Adipose tissue (tissue), 3 donors: ENCODE data around the gene SMIM21. TPM values are rescaled to one million over a fixed set of nuclear protein-coding genes. Genes with fewer than 3 reads are reported as not detected.

ENCODE experiments used
- H3K27ac ChIP-seq: one replicate; pipeline ENCODE4 v1.5.1; 2013; ENCODE audit warnings: low read depth, low read length
- WGBS, 3 donors: extraction: QIAGEN DNeasy Blood & Tissue Kit; methylation state at CpG; one replicate each; pipeline ENCODE4 v1.1.7; 2013; 5-methylcytosine and 5-hydroxymethylcytosine counted together
- polyA plus RNA-seq, 3 donors: library from polyadenylated mRNA; stranded (reverse); fragments of 200-250 nt; gene quantifications; one replicate each; pipeline ENCODE4 v1.2.3, GENCODE V29; 2013
- donor health status: healthy with polysubstance abuse.
- donor health status: Bipolar disorder and iron deficiency.
- donor health status: healthy.

The SMIM21 gene
- polyA plus RNA-seq, 3 donors, result not detected

DNA sequence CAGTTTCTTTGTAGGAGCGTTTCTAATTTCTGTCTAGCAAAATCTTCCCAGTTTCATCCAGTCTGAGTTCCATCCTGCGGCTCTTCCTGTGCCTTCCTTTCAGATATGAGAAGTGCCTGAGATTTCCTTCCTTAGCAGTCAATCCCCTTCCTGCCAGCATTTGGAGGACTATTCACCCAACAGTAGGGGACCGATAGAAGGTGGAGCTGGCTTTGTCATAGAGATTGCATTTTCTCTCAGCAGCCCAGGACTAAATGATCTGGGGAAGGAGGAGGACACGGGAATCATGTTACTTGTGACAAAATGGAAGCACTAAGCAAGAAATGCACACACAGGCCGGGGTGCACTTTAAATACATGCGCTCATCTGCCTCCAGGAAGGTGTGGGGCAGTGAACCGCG lies 5.6 kb upstream of the SMIM21 start:
- no peak overlapping the region for H3K27ac ChIP-seq
- WGBS, 3 donors, result 72 to 78% (median 76%) methylated on average over 8 of the region's 8 CpGs

DNA sequence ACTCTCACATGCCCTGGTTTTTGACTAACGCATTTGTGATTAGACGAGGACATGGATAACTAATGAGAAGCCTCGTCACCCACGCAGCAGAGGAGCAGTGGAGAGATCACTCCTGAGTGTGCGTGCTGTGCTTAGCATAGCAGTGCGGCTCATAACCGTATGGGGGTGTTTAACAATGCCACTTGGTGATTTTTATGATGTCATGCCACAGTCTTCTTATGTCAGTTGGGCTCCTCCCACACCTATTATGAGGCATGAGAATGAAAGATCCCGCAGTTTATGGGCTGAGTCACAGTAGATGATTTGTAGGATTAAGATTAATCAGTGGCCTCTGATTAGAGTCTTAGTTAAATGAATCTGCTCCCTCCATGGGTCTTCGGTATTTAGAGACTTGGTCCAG lies 2.5 kb upstream of the SMIM21 start:
- H3K27ac ChIP-seq, result no peak overlapping the region
- 89 to 94% (median 92%) methylated on average over 9 of the region's 9 CpGs for WGBS, 3 donors

DNA sequence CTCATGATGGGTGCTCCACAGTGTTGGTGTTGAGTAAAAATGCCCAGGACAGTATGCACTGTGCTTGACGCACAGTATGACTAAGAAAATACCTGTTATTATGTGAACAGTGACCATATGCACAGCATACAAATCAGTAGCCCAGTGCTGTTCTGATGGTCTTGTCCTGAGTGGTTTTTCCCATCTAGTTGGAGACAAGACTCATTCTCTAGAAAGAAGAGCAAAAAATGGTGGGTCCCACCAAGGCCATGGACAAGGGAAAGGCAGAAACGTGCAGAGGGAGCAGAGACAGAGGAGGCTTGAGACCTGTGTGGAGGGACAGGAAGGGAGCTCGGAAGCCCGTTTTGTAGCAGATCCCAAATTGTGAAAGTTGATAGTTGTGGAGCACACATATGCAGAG lies 987 bp upstream of the SMIM21 start:
- 86 to 93% (median 92%) methylated on average over 4 of the region's 4 CpGs for WGBS, 3 donors
- H3K27ac ChIP-seq, result no peak overlapping the region

DNA sequence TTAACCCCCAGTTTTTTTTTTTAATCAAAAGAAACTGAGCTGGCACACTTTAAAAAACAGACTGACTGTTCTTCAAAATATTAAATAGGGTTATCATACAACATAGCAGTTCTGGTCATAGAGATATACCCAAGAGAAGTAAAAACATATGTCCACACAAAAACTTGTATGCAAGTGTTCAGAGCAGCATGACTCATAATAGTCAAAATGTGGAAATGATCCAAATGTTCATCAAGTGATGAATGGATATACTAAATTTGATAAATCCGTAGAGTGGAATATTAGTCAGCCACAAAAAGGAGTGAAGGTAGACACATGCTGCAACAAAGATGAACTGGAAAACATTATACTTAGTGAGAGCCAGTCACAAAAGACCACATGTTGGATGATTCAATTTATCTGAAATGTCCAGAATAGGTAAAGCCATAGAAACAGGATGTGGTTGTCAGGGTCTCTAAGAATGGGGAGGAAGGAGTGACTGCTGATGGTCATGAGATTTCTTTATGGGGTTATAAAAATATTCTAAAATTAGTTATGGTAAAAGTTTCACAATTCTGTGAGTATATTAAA lies 5.1 kb downstream of the SMIM21 start:
- no peak overlapping the region for H3K27ac ChIP-seq
- 78 to 92% (median 84%) methylated on average over 1 of the region's 1 CpG for WGBS, 3 donors

DNA sequence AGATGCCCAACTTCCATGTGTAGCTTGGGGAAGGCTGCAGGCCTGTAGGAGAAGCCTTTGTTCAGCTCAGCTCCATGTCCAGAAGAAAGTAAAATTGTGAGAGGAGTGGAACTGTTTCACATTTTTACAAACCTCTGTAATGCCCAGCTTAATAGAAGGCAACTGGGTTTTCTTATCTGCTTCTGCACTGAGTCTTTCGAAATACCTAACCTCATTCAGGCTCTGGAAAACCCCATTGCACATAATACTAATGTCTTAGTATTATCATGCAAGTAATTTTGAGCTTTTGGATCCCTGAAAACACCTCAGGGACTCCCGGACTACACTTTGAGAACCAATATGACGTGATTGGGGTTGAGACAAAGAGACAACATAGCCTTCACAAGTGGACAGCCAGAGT lies 5.8 kb downstream of the SMIM21 start:
- 82 to 94% (median 88%) methylated on average over 3 of the region's 3 CpGs for WGBS, 3 donors
- H3K27ac ChIP-seq, result no peak overlapping the region

DNA sequence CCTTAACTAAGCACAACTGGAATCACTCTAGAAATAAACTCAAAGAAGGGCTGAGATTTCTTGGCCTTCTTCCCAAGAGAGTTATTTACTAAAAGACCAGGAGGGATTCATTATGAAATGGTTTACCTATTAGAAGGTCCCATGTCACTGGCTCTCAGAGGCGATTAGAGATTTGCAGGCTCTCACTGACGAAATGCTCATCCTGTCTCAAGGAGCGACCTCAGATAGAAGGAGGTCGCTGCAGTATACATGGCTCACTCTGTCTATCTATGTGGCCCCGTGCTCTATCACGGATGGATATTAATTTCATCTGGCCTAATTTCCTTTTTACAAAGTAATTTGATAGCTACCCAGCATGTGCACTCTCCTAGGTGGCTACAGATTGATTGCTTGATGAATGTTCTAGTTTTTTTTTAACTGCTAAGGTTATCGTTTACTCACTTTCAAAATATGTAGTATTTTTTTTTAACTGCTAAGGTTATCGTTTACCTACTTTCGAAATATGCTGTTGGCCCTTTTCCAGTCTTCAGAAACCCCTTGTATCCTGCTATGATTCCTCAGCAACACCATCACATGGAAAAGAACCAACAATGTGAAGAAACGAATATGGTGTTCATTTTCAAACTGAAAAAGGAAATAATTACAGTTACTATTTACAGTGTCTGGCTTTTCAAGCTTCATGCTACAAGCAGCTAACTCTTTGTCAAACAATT lies 9.1 kb downstream of the SMIM21 start:
- H3K27ac ChIP-seq, result no peak overlapping the region
- 49 to 79% (median 69%) methylated on average over 10 of the region's 10 CpGs for WGBS, 3 donors

DNA sequence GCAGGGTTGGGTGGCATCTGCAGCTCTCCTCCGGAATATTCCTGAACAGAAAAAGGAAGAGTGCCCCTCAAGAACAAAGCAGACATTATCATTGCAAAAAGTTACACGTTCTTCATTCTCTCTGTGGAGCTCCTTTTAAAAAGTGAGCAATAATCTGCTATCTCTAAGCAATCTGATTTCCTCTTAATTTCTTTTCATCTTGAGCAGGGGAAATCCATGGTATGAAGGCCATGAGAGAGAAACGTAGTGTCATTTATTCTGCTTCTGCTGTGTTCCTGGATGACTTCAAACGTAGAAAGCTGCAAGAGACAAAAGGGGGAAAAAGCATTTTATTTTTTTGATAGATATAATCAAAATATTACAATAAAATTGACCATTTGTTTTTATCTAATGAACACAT lies 16.9 kb downstream of the SMIM21 start:
- no peak overlapping the region for H3K27ac ChIP-seq
- 53 to 71% (median 70%) methylated on average over 4 of the region's 4 CpGs for WGBS, 3 donors

DNA sequence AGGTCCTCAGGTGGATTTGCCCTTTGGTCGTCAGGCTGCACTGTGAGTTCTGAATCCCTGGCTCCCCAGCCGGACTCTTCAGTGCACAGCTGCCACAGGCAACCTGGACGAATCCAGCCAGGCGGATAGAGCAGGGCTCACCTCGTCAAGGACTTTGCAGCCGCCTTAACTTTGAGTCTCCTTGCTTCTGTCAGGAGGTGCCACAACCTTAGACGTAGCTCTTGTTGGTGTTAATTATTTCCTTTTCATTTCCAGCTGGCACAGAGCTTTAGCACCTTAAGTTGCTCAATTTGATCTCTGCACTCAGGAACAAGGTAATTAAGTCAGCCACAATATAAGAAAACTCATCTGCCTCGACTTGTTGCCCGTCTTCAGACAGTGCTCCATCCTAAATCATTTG lies 17.7 kb downstream of the SMIM21 start:
- WGBS, 3 donors, result 74 to 89% (median 83%) methylated on average over 9 of the region's 9 CpGs

DNA sequence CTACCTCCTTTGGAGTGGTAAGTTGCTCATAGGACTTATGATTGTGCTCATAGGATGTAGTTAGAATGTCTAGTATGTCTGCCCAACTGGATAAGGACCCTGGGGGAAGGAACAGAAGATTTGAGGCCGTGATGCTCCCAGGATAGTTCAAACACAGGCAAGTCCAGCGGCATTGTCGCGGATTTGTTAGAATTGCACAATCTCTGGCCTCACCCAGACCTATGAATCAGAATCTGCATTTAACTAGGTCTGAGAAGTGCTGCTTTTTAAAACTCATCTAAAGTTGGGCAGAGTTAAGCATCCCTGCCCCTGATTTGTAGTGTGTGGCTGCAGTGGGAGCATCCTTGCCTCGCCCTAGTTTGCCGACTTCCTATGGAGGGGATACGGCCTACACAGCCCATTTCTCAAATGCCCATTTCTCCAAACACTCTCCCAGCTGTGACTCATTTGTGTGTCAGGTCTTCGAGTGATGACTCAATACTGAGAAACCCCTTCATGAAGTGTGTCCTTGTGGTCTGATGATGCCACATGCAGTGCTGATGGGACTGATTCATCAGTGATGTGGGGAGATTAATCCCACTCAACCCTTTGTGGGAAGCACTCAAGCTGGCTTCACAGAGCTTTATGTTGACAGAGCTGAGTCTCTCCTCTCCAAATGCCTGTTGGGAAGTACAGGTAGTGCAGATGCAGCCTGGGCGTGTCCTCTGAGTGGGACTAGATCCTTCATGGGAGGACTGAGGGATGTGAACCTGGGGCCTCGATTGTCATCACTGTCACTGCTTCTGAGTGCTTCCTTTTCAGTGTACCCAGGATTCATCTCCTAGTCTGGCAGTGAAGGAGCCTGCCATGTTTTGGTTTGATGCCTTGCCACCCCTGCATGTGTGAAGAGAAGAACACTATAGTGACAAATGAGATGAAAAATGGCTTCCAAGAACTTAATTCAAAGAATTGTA lies 18.7 kb downstream of the SMIM21 start:
- WGBS, 3 donors, result 87 to 88% (median 87%) methylated on average over 10 of the region's 10 CpGs
- no peak overlapping the region for H3K27ac ChIP-seq

More for the DNA sequence above, 17.7 kb downstream of the SMIM21 start:
- H3K27ac ChIP-seq, result no peak overlapping the region

DNA sequence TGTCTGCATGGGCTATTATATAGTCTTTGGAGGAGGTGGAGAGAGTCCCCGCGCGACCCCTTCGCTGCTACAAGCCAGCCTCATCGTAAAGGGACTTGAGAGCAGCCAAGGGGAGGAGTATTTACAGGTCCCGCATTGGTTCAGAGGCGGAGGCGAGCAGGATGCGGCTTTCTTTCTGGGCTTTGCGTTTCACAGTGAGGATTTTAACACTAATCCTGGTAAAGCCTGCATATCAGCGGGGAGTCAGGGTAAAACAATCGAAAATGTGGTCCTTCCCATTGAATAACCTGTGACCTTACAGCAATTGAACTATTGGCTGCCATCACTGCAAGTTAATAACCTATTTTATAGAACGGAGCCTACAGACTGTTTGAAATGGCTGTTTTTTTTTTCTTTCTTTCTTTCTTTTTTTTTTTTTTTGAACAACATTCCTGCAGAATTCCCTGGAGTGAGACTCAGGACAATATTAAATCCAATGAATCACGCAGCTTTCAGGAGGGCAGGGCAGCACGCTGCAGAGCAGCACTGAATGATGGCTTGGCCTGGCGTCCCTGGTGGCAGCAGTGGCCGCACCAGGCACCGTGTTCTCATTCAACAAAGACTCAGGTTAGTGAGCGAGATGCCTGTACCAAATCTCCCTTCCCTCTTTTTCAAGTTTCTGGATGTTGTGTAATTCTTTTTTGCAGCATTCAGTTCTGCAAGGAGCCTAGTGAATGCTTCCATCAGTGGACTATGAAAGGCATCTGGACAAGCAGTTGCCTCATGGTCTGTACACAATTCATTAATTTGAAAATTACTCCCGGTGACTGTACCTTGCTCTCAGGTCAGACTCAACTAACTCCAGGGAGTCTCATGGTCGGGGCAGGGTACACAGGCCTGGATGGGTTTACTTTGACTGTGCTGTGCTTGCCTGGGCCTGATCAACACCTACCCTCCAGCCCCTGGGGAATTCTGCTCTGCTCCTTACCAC lies 19.8 kb downstream of the SMIM21 start:
- no peak overlapping the region for H3K27ac ChIP-seq

DNA sequence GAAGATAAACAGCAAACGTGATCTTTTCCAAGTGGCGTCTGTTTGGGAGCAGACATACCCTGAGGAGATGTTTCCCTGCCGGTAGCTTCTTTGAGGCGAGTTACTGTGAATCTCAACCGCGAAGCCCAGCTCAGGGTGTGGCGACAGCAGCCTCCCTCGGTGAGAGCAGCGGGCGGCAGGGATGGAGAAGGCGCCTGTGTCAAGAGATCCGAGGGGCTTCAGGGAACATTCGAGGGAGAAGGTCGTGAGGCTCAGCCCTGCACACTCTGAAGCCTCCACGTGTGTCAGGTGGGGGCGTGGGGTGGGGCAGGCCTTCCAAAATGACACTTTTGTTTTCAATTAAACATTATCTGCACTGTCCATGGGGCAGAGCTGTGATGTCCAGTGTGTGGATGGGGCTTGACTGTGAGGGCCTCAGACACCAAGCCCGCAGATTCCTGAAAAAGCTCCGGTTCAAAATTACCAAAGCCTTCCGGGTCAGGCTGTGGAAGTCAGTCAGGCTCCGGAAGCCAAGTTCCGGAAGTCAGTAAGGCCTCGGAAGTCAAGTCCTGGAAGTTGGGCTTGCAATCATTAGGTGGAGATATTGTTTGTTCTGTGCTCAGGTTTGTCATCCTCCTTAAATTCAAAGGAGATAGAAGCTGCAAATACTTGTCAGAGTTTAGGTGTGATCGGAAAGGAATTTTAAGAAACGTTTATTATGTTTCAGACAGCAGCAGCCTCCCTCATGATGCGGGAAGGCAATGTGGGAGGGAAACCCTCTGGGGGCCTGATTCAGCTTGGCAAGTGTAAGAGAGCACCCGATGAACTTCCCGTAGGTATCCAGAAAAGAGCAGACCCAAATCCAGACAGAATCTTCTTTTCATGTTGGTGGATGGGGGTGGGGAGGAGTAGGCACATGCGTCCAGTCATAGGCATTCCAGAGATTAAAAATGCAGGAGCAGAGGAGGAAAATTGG lies 20.7 kb downstream of the SMIM21 start:
- no peak overlapping the region for H3K27ac ChIP-seq
- WGBS, 3 donors, result 80 to 85% (median 82%) methylated on average over 28 of the region's 28 CpGs

More for the DNA sequence above, 19.8 kb downstream of the SMIM21 start:
- 57 to 68% (median 58%) methylated on average over 21 of the region's 21 CpGs for WGBS, 3 donors

DNA sequence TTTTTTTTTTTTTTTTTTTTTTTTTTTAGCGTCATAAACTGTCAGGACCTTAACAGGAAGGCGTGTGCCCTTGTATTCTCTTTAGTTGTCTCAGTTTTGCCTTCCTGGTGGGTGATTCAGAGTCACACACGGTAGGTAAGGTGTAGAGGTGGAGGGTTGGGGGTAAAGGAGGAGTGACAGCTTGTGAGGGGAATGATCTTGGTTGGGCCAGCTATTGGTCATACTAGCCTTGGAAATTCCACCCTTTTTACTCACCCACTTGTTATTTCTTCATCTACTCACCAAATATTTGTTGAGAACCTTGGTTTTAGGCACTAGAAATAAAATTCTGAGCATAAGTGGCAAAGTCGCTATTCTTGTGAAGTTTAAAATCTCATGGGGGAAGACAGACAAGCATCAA lies 22.2 kb downstream of the SMIM21 start:
- H3K27ac ChIP-seq, result no peak overlapping the region
- 82 to 94% (median 93%) methylated on average over 4 of the region's 4 CpGs for WGBS, 3 donors

DNA sequence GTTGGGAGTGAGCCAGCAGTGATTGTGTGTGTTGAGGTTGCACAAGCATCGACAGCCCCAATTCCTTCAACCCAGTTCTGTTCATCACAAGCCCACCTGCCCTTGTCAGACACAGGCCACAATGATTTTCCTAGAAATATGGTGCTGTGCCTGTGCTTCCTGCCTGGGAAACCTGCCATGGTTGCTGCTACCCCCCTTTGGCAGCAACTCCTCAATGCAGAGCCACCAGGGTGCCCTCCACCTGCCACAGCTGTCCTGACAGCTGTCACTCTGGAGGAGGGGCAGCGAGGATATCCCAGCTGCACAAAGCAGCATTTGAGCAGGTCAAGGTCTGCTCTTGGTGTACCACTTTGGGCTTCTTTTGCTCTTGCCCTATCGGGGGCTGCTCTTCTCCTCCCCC lies 27.1 kb downstream of the SMIM21 start:
- no peak overlapping the region for H3K27ac ChIP-seq
- 82 to 98% (median 89%) methylated on average over 3 of the region's 3 CpGs for WGBS, 3 donors

DNA sequence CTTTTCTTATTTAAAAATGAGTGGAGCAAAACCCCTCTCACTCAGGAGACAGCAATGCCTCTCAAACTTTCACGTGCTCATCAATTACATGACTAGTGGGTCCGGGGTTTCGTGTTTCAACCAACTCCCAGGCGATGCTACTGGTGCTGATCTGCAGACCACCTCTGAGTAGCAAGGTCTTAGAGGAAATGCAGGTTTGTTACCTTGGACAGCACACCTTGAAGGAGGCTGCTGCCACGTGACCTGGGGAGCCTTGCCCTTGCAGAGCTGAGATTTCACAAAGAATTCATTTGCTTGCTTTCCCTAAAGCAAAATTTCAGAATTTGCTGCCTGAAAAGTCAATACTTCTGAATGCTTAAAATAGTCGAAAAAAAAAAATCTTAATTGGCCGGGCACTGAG lies 32.4 kb downstream of the SMIM21 start:
- no peak overlapping the region for H3K27ac ChIP-seq
- 61 to 86% (median 85%) methylated on average over 7 of the region's 7 CpGs for WGBS, 3 donors

DNA sequence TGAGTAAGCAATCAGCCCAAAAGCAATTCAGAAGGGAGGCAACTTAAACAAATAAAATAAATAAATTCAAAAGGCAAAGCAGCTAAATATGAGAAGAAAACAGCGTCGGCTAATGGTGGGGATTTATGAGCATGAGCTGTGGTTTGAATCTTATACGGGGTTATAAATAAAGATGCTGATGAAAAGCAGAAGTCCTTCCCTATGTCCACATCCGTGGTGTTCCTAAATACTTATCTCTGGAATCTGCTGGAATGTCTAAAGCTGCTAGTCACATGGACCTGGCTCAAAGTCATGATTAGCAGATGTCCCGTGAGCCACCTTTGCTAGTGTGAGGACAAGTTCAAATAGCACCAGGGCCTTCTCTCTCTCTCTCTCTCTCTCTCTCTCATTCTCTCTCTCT lies 33.8 kb downstream of the SMIM21 start:
- H3K27ac ChIP-seq, result no peak overlapping the region
- 27 to 56% (median 42%) methylated on average over 5 of the region's 5 CpGs for WGBS, 3 donors

DNA sequence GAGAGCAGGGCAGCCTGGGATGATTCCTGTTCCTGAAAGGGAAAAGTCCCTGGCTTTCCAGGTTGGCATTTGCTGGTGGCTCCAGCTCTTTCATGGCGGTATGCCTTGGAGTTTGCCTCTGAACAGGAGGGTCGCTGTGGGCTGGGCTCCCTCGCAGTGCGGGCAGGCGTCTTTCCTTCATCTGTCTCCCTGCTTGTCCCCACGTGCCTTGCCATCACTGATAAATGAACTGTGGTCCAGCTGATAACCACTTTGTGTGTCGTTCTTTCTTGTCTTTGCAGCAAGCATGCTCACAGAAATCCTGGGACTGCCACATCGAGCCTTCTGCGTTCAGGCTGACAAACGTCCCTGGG lies 35.3 kb downstream of the SMIM21 start:
- 68 to 86% (median 84%) methylated on average over 10 of the region's 10 CpGs for WGBS, 3 donors
- no peak overlapping the region for H3K27ac ChIP-seq
